NK-92 (cell line): Measurements from ENCODE around the gene TIMP2.
"Not testable (repeated sequence)": the region's sequence is repeated elsewhere in the genome, so short reads cannot be mapped to it uniquely, and the experiment has no call there.

Experiments
- DNase-seq: peaks from one replicate; lab custom pipeline; 2025; ENCODE audit not compliant: unreplicated experiment; lab: John Stamatoyannopoulos, UW

Gene TIMP2

DNA sequence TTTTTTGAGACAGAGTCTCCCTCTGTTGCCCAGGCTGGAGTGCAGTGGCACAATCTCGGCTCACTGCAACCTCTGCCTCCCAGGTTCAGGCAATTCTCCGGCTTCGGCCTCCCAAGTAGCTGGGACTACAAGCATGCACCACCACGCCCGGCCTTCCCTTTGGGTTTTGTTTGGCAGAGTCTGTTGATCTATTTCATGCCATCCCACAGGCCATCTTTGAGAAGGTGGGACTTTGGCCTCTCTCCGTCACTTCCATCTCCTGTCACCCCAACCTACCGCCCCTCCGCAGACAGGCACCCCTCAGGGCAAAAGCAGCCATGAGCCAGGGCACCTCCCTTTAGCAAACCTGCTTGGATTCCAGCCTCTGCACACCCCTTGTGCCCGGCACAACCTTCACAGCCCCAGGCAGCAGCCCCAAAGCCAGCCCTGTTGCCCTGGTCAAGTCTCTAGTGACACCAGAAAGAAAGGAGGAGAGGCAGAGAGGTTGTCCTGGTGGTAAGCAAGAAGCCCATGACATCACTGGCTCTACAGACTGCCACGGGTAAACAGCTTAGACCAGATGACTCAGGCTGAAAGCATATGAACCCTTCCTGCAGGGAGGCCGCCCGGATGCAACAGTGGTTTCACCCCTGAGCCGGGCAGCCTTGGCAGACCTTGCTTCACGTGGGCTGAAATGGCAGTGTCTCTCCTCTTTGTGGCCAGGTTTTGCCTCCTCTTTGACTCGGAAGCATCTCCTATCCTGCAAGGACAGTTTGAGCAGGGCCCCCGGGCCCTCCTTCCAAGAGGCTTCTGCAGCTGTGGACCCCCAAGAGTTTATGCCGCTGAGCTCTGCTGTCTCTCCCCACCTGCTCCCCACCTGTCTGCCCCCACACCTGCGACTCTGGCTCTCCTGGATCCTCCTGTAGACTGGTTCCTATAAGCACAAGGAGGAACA lies 8.1 kb upstream of the TIMP2 start:
- no peak for DNase-seq

DNA sequence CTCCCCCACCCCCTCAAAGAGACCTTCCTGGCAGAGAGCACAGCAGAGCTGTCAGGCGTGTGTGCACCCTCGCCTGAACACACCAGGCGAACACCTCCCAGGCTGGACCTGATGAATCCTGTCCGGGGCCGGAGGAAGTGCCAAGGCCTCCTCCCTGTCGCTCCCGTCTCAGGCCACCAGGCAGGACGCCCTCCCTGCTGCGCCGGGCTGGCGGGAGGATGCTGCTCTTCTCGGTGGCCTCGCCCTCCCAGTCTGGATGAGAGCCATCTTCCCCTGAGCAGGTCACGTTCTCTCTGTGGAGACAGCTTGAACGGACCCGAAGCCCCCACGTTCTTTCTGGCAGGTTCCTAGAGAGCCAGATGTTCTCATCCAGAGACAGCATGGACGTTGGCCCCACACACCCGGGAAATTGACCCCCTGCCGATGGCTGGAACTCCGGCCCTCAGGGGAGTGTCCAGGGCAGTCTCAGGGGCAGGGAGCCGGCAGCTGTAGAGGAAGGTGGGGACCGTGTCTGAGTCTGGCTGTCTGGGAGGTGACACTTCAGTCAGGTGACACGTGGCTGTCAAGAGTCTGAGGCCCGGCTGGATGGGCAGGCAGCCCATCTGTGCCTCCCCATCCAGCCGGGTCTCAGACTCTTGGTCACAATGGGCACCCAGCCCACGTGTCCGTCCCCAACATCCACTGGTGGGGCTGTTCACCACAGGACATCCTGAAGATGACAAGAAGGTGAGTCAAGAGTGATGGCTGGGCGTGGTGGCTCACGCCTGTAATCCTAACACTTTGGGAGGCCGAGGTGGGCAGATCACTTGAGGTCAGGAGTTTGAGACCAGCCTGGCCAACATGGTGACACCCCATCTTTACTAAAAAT lies 5.0 kb upstream of the TIMP2 start:
- DNase-seq: no peak

GRCh38 chr17:78925662-78926555 lies 722 bp upstream of the TIMP2 start:
- DNase-seq: no peak

GRCh38 chr17:78924481-78925151 lies 571 bp downstream of the TIMP2 start:
- DNase-seq: no peak

DNA sequence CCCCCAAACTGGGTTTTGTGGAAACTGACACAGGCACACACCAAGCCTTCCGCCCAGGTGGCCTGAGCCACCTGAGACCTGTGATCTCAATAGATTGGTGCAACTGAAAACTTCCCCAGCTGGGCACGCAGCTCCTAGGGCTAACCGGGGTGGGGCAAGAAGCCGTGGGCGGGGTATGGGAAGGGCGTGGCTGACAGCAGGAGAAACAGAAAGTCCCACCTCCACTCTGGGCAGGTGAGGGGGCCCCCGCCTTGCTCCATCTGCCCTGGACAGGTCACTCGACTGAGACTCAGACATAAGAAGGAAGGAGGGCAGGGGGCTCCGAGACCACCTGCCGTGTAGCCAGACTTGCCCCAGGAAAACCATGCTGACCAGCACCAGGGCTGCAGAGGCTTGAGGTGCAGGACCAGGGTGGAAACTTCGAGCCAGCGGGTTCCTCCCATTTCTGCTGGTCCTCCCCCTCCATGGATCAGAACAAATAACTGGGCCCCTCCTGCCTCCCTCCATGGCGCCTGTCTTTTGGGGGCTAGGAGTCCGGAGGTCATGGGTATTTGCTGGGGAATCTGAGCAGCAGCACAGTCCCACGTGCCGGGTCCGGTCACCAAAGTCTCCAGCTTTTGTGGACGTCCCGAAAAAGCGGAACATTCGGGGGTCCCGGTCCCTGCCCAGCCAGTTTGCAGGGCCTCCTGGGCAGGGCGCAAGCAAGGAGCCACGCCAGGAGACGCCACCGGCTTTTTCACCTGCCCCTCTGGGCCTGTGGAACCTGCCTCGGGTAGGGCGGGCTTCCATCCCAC lies 1.3 kb downstream of the TIMP2 start:
- no peak for DNase-seq

DNA sequence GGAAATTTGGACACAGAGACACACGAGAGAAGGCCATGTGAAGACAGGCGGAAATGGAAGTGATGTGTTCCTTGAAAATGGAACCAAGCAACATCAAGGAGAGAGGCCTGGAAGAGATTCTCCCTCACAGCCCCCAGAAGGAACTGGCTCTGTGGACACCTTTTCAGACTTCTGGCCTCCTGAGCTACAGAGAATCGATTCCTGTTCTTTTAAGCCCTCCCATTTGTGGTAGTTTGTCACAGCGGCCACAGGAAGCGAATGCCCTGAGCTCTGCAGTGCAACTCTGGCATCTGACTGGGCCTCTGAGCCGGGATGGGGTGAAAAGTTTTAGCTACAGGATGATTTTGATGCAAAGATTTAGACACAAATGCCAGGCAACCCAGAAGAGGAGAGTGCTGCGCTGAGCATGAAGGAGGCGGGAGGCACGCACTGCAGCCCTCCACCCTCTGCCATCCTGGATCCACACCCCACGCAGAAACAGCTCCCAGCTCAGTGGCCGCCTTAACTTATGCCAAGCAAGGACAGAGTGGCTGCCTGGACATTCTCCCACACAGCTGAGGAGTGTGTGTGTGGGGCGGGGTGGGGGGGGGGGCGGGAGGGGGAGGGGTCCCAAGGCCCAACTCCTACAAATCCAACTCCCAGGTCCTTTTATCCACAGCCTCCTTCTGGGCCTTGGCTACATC lies 2.2 kb downstream of the TIMP2 start:
- no peak for DNase-seq

- no peak for DNase-seq
Measured at GRCh38 chr17:78921437-78921971, 3.7 kb downstream of the TIMP2 start.

DNA sequence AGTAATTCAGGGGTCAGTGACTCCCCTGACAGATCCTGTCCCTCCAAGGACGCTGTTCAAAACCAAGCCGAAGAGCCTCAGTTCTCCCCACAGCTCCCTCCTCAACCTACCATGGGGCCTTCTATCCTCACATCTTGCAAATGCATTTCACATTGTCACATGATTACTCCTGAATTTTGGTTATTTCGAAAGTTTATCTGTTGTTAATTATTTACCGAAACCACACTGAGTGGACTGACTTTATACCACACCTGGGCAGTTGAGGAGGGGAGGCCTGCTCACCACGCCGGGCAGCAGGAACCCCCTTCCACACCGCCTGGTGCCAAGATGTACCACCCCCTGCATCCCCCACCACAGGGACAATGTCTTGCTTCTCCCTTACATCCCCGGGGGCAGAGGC lies 4.7 kb downstream of the TIMP2 start:
- DNase-seq: no peak

DNA sequence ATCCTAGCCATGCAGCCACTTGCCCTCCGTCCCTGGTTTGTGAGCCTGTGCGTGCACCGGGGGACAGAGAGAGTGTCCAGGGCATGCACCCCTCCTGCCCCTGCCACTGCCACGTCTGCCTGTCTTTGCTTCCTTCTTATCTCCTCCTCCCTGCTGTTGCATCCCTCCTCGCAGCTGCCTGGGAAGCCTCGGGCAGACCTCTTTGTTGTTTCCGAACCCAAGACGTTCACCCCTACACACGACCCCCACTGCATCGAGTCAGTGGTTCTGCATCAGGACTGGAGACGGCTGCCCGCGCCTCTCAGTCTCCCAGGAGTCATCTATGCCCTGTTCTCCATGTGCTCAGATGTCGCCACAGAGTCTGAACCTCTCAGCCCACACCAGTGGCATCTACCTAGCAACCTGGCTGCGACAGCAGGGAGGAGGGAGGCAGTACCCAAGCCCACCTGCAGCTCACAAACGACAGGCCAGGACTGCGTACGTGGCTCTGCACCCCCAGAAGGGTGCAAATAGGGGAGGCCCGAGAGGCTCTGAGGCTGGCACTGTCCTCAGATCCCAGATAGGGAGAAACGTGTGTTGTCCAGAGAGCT lies 5.2 kb downstream of the TIMP2 start:
- no peak for DNase-seq

DNA sequence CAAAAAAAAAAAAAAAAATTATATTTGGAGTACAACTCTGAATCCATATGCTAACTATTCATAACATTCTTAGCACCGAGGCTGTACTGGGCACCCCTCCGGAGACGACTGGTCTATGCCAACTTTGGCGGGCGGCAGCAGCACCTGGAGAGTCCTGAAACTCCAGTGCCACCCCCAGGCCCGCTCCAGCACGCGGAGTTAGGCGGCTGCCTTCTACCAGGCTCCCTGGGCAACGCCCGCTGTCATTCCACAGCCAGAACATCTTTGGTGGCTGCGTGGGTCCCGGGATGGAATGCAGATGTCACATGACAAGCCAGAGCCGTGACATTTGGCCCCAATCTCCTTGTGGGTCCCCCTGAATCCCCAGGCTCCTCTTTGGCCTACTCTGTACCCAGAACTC lies 6.2 kb downstream of the TIMP2 start:
- DNase-seq: no peak

- DNase-seq: no peak
Measured at GRCh38 chr17:78917451-78918275, 7.5 kb downstream of the TIMP2 start.

DNA sequence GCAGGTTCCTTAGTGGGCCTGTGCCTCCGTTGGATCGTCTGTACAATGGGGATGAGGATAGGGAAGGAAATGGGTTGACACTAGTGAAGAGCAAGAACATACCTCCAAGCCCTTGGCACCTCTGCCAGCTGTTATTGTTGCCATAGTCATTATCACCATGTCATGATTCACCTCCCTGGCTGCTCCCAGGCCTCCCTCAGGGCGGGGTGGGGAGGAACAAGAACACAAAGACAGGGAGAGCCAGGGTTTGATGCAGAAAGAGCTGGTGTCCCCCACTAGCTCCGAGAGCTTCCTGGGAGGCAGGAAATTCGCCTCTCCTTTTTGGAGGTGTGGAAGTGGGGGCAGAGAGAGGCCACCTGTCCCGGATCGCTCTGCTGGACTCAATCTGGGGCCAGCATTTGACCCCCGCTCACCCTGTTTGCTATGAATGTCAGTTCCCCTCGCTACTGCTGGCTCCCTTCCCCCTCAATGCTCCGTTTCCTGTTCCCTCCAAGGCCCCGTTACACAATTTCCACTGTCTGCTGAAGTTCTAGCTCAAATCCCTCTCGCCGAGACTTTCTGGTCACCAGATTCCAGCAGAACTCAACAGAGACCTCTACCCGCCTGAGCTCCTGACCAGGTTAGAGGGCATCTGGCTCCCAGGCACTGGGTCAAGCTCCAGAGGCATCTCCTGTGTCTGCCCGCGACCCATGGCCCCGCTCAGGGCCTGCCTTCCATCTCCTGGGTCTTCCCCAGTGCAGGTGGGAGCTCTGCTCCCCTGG lies 9.1 kb downstream of the TIMP2 start:
- DNase-seq: no peak

GRCh38 chr17:78913115-78913514 lies 12.1 kb downstream of the TIMP2 start:
- no peak for DNase-seq

DNA sequence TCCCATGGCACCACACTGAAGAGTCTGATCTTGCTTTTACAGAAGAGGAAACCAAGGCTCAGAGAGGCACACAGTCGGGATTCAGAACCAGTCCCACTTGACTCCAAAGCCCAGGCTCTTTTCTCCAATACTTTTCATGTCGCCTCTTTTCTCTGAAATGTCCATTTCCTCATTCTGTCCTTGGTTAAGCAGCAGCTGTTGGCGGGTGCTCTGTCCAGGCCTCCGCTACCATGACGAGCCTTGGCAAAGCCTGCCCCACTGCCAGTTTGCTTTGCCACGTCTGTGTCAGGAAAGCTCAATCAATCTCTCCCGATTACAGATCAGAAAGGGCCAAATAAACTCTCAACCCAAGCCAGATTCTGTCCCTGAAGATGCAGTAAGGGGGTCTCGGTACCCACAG lies 13.1 kb downstream of the TIMP2 start:
- no peak for DNase-seq

GRCh38 chr17:78911543-78911942 lies 13.6 kb downstream of the TIMP2 start:
- not testable (repeated sequence) for DNase-seq

DNA sequence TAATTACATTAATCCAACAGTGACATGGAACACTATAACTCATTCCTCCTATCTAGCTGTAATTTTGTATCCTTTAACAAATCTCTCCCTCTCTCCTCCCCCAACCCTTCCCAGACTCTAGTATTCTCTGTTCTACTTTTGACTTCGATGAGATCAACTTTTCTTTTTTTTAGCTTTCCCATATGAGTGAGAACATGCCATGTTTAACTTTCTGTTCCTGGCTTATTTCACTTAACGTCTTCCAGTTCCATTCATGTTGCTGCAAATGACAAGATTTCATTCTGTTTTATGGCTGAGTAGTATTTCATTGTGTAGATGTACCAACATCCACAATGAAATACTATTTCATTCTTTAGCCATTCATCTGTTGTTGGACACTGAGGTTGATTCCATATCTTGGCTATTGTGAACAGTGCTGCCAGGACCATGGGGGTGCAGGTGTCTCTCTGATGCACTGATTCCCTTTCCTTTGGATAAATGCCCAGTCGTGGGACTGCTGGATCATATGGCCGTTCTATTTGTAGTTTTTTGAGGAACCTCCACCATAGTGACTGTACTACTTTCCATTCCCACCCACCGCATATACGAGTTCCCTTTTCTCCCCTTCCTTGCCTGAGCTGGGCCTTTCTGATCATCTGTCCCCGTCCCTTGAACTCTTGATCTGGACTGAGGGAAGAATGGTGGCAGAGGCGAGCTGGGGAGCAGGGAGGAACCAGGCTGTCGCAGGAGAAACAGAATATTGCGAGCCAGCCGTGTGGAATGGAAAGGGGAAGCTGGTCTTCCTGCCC lies 14.5 kb downstream of the TIMP2 start:
- DNase-seq: no peak
